B cell (primary cell): ENCODE measurements around the gene FARP1. TPM values are rescaled to one million over a fixed set of nuclear protein-coding genes. Genes with fewer than 3 reads are reported as not detected.

ENCODE experiments used
- ATAC-seq: fragments of 200-7000 bp; cut with Tn5 transposase; one replicate; pipeline ENCODE4 v1.10.0; 2021; ENCODE audit warnings: low read depth, mild to moderate bottlenecking, moderate number of reproducible peaks, moderate library complexity
- CTCF ChIA-PET: fragments of 350-600 bp; sonication (Branson Sonifier 250); formaldehyde crosslinking; loops from one replicate; lab custom pipeline; 2021; ENCODE audit warnings: antibody characterized with exemption, inconsistent platforms; lab: Charles Lee
- POLR2A ChIA-PET: fragments of 350-600 bp; sonication (Branson Sonifier 250); formaldehyde crosslinking; loops from one replicate; lab custom pipeline; 2021; ENCODE audit warnings: antibody characterized with exemption; lab: Charles Lee
- DNase-seq: peaks from one replicate; pipeline ENCODE4 v3.0.0; 2013
- H2AFZ ChIP-seq: 2 replicates; pipeline ENCODE4 v1.6.1; 2012; ENCODE audit warnings: mild to moderate bottlenecking, low read depth, low read length; ENCODE audit not compliant: insufficient read depth, poor library complexity, severe bottlenecking
- H3K27ac ChIP-seq, 2 donors: 1 replicate in 1 of 2; 2 replicates in 1 of 2; pipeline ENCODE4 v1.5.1; 2012 to 2013; ENCODE audit warnings: low read length in 2 of 2, mild to moderate bottlenecking in 2 of 2, moderate library complexity in 1 of 2
- H3K27me3 ChIP-seq, 4 experiments: fragments of 200-600 bp in 1 of 4; sonication (generic) in 1 of 4; replicated peaks in 1 of 4; 1 replicate in 2 of 4; 2 replicates in 2 of 4; pipeline versions ENCODE4 v1.6.1 to v1.7.0; 2013 to 2016; ENCODE audit warnings: low read length in 3 of 4, mild to moderate bottlenecking in 2 of 4, mixed read lengths in 1 of 4, moderate library complexity in 1 of 4; ENCODE audit not compliant: insufficient read depth in 4 of 4, control insufficient read depth in 3 of 4; ENCODE audit errors: control extremely low read depth in 1 of 4
- H3K36me3 ChIP-seq, 2 experiments: replicated peaks in 1 of 2; 1 replicate in 1 of 2; 2 replicates in 1 of 2; pipeline versions ENCODE4 v1.6.1 to v1.7.1; 2013; ENCODE audit warnings: low read length in 1 of 2; ENCODE audit not compliant: insufficient read depth in 2 of 2, control insufficient read depth in 1 of 2; ENCODE audit errors: control extremely low read depth in 1 of 2, extremely low read depth in 1 of 2
- H3K4me1 ChIP-seq, 2 donors: fragments of 200-600 bp in 1 of 2; sonication (generic) in 1 of 2; 1 replicate in 1 of 2; 2 replicates in 1 of 2; pipeline versions ENCODE4 v1.5.1 to v1.6.1; 2013 to 2017; ENCODE audit warnings: low read length in 2 of 2; ENCODE audit not compliant: control insufficient read depth in 2 of 2, insufficient read depth in 2 of 2
- H3K4me2 ChIP-seq: replicated peaks from 2 replicates; pipeline ENCODE3; 2012; ENCODE audit warnings: mild to moderate bottlenecking, low read depth, low read length; ENCODE audit not compliant: poor library complexity, severe bottlenecking
- H3K4me3 ChIP-seq, 5 experiments: fragments of 200-600 bp in 1 of 5; sonication (generic) in 1 of 5; 1 replicate in 3 of 5; 2 replicates in 2 of 5; pipeline versions ENCODE4 v1.5.1 to v1.7.0; 2011 to 2016; ENCODE audit warnings: low read length in 4 of 5, mild to moderate bottlenecking in 4 of 5, low read depth in 2 of 5, control low read depth in 1 of 5, moderate library complexity in 1 of 5; ENCODE audit not compliant: insufficient read depth in 1 of 5; ENCODE audit errors: control extremely low read depth in 1 of 5, extremely low read depth in 1 of 5
- H3K79me2 ChIP-seq: fragments of 200-600 bp; sonication (generic); one replicate; pipeline ENCODE4 v1.6.0; 2016; ENCODE audit warnings: low read length; ENCODE audit not compliant: control insufficient read depth, insufficient read depth
- H3K9ac ChIP-seq: fragments of 200-600 bp; sonication (generic); 2 replicates; pipeline ENCODE4 v1.6.1; 2017; ENCODE audit warnings: mild to moderate bottlenecking, low read length, moderate library complexity
- H3K9me3 ChIP-seq, 3 donors: one replicate each; pipeline versions ENCODE4 v1.6.1 to v1.7.1; 2013; ENCODE audit warnings: low read length in 2 of 3; ENCODE audit not compliant: control insufficient read depth in 2 of 3, insufficient read depth in 1 of 3; ENCODE audit errors: control extremely low read depth in 1 of 3
- H4K20me1 ChIP-seq: 2 replicates; pipeline ENCODE4 v1.6.0; 2012; ENCODE audit warnings: mild to moderate bottlenecking, low read length; ENCODE audit not compliant: insufficient read depth, control insufficient read depth, poor library complexity, severe bottlenecking
- H3K27ac Mint-ChIP-seq: one replicate; pipeline ENCODE4 v1.8.0; 2021; ENCODE audit warnings: mixed read lengths
- H3K27me3 Mint-ChIP-seq: one replicate; pipeline ENCODE4 v1.8.0; 2021; ENCODE audit warnings: mixed read lengths
- H3K4me1 Mint-ChIP-seq: one replicate; pipeline ENCODE4 v1.8.0; 2021; ENCODE audit warnings: mixed read lengths
- H3K4me3 Mint-ChIP-seq: one replicate; pipeline ENCODE4 v1.8.0; 2021; ENCODE audit warnings: mixed read lengths
- H3K9me3 Mint-ChIP-seq: one replicate; pipeline ENCODE4 v1.8.0; 2022; ENCODE audit warnings: mixed read lengths; ENCODE audit not compliant: insufficient read depth
- CTCF ChIP-seq: fragments of 200-600 bp; IDR thresholded peaks from one replicate; pipeline ENCODE4 v1.8.0; 2022; ENCODE audit warnings: antibody characterized with exemption, mild to moderate bottlenecking
- EZH2 ChIP-seq: IDR thresholded peaks from 2 replicates; pipeline ENCODE4 v1.6.1; 2012; ENCODE audit warnings: borderline replicate concordance, low read depth, mild to moderate bottlenecking, moderate library complexity, low read length; ENCODE audit not compliant: insufficient read depth, poor library complexity, severe bottlenecking
- whole genome bisulfite sequencing: methylation state at CpG from one replicate; pipeline ENCODE4 v1.1.5; 2013; ENCODE audit warnings: missing lambda C conversion rate; ENCODE audit not compliant: insufficient coverage; 5-methylcytosine and 5-hydroxymethylcytosine counted together
- intact Hi-C: fragments of 100-400 bp; cut with micrococcal nuclease; formaldehyde crosslinking; loops from one replicate; pipeline ENCODE4 v1.10.0; 2022
- polyA plus RNA-seq: library from polyadenylated mRNA; depleted of rRNA; stranded (reverse); fragments of >200 nt; gene quantifications from 2 replicates; pipeline ENCODE4 v1.2.3, GENCODE V29; 2012
- total RNA-seq, 2 donors: library from RNA; stranded (reverse); fragments of 120-200 nt in 1 of 2; gene quantifications; 1 replicate in 1 of 2; 2 replicates in 1 of 2; pipeline versions ENCODE4 v1.2.3 to v1.2.4, GENCODE V29; 2013 to 2022

The FARP1 gene
- total and polyA plus RNA-seq, 2 donors (not counting 1 experiment from before 2014, with no cell fraction given) = 0.15 to 1.5 TPM

GRCh38 chr13:98352226-98352625 lies 209.3 kb downstream of the FARP1 start:
- H3K9me3 Mint-ChIP-seq = peaks cover 2% of the 10 kb centered on the region
- no peaks in the 10 kb centered on the region for H3K4me1 Mint-ChIP-seq
- no peak overlapping the region for H3K27ac ChIP-seq
- H3K79me2 ChIP-seq = no peaks in the 10 kb centered on the region
- DNase-seq (no peak), ATAC-seq (no peak)
- no peaks in the 10 kb centered on the region for H4K20me1 ChIP-seq
- H3K27ac Mint-ChIP-seq = no peak overlapping the region
- H3K27me3 Mint-ChIP-seq = peaks cover 8% of the 10 kb centered on the region
- peaks cover 0 to 4% (median 0%) of the 10 kb centered on the region in 3 donors for H3K9me3 ChIP-seq
- no peak overlapping the region for H3K9ac ChIP-seq
- H3K4me3 Mint-ChIP-seq = no peak overlapping the region
- TF ChIP-seq EZH2 (no peak), CTCF (no peak)
- ChIA-PET CTCF (no interaction called here), POLR2A (no interaction called here)
- intact Hi-C loops = no loop called here
- H2AFZ ChIP-seq = no peak overlapping the region
- 100% methylated on average over 1 of the region's 4 CpGs for WGBS
- H3K27me3 ChIP-seq = no peaks in the 10 kb centered on the region
- H3K36me3 ChIP-seq = no peaks in the 10 kb centered on the region
- H3K4me2 ChIP-seq = no peak overlapping the region
- H3K4me1 ChIP-seq = no peaks in the 10 kb centered on the region
- no peak overlapping the region for H3K4me3 ChIP-seq

GRCh38 chr13:98353750-98354149 lies 210.9 kb downstream of the FARP1 start:
- H3K27me3 Mint-ChIP-seq = peaks cover 13% of the 10 kb centered on the region
- POLR2A ChIA-PET = no interaction called here
- Histone ChIP-seq H3K4me3 (no peak overlapping the region), H3K27me3 (no peaks in the 10 kb centered on the region), H3K9ac (no peak overlapping the region), H3K4me1 (no peaks in the 10 kb centered on the region), H2AFZ (no peak overlapping the region), H3K79me2 (no peaks in the 10 kb centered on the region), H4K20me1 (no peaks in the 10 kb centered on the region), H3K9me3 (peaks cover 0 to 7% (median 0%) of the 10 kb centered on the region in 3 donors), H3K27ac (no peak overlapping the region), H3K4me2 (no peak overlapping the region), H3K36me3 (no peaks in the 10 kb centered on the region)
- no peaks in the 10 kb centered on the region for H3K4me1 Mint-ChIP-seq
- WGBS = no CpG with 5 or more reads among the region's 1 CpG
- DNase-seq (no peak), ATAC-seq (no peak)
- peaks cover 2% of the 10 kb centered on the region for H3K9me3 Mint-ChIP-seq
- no peak overlapping the region for H3K4me3 Mint-ChIP-seq
- CTCF ChIA-PET = interaction anchor here (0.6 kb wide), 1 partner anchor 47 kb away, joined by 3 read pairs; no protein-coding TSS in a partner anchor
- H3K27ac Mint-ChIP-seq = no peak overlapping the region
- TF ChIP-seq CTCF = no peak
- TF ChIP-seq EZH2 = no peak
- intact Hi-C loops = no loop called here
